Measurements from ENCODE around the gene NRROS. TPM values are rescaled to one million over a fixed set of nuclear protein-coding genes. Genes with fewer than 3 reads are reported as not detected.
"Not testable (repeated sequence)": the region's sequence is repeated elsewhere in the genome, so short reads cannot be mapped to it uniquely, and the experiment has no call there.

The NRROS gene
- 10.0 TPM for total RNA-seq

DNA sequence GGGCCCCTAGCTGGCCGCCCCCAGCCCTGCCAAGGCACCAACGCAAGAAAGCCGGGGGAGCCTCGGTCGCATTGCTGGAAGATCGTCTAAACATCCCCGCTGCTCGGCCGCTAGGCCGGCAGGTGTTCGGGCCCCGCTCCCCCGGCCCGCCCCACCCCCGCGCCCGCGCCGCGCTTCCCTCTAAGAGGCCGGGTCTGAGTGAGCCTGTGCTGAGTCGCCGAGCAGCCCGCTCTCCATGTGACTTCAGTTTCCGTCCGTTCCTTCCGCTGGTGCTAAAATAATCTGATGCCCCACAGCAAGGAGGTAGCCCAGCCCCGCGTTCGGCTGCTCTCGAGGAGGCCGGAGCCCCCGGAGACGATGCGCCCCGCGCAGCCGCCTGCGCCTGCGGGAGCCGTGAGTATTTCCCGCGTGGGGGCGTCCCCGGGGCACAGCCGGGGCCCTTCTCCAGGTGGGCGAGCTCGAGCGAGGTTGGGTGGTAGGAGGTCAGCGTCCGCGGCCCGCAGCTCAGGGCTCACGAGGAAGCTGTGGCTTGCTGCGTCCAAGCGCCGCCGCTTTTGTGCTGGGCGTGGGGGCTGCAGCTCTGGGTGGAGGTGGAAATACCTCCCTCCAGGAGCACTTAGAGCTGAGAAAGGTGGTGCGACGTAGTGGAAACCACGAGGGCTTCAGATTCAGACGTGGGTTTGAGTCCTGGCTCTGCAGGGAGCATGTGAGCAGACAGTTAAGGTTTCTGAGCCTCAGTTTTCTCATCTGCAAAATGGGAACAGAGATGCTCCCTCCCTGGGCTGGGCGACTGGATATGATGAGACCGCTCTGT, at the start of gene NRROS:
NRROS (plus strand) TSS at position 212 of the 814 bp plus-strand sequence. CDS start 14,846 bp downstream, outside the sequence.
- intact Hi-C loops (cut with DNase I): no loop called here
- ATAC-seq: peak; percentile 82

DNA sequence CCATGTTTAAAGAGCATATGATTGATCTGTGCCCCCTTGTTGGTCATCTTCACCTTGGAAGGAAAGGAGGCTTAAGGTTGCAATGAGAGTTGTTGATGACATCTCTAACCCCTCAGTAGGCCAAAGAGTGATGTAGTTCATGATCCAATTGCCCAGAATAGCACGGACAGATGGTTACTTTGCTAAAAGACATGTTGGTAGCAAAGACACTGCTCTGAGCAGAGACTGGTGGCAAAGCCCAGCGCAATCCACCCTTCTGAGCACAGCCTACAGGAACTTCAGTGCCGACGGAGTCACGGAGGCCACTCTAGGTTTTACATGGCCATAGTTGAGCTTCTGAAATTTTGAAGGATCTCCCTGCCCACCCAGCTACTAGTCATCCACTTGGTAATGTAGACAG, 49.2 kb upstream of the NRROS start:
- ATAC-seq: no peak
- DNase-seq (ENCODE audit: low spot score): no peak
- intact Hi-C loops (cut with DNase I): no loop called here

More for the DNA sequence above, at the start of gene NRROS:
- peak; percentile 79 for DNase-seq (ENCODE audit: low spot score)

DNA sequence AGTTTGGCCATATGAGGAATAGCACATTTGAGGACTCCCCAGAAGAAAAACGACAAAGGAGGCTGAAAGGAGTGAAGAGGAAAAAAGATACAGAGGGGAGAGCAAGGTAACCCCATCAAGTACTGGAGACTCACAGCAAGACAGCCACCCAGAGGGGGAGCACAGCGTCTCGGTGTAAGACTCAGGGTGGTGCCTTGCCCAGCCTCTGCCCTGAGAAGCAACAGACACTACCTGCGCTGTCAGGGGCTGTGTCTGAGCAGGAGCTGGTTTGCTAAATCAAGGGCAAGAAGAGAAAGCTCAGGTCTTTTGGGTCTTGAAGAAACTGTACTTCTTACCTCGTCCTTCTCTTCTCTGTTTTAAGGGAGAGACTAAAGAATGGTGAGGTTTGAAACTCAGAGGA, 43.1 kb upstream of the NRROS start:
- intact Hi-C loops (cut with DNase I): no loop called here
- ATAC-seq (no peak), DNase-seq (ENCODE audit: low spot score) (no peak)

DNA sequence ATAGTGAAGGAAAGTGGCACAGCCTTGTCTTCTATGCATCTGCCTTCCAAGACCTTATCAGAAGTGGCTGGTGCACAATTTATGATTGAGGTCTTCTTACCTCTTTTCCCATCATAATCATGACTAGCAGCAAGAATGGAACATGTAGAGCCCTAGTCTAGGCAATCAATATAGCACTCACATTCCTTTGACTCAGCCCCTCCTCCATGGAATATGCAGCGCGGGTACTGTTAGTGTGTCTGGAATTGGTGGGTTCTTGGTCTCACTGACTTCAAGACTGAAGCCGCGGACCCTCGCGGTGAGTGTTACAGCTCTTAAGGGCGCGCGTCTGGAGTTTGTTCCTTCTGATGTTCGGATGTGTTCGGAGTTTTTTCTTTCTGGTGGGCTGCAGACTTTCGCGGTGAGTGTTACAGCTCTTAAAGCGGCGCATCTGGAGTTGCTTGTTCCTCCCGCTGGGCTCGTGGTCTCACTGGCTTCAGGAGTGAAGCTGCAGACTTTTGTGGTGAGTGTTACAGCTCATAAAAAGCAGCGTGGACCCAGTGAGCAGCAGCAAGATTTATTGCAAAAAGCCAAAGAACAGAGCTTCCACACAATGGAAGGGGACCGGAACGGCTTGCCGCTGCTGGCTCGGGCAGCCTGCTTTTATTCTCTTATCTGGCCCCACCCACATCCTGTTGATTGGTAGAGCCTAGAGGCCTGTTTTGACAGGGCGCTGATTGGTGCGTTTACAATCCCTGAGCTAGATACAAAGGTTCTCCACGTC, 41.3 kb upstream of the NRROS start:
- intact Hi-C loops (cut with DNase I); ATAC-seq; DNase-seq (ENCODE audit: low spot score): not testable (repeated sequence)

DNA sequence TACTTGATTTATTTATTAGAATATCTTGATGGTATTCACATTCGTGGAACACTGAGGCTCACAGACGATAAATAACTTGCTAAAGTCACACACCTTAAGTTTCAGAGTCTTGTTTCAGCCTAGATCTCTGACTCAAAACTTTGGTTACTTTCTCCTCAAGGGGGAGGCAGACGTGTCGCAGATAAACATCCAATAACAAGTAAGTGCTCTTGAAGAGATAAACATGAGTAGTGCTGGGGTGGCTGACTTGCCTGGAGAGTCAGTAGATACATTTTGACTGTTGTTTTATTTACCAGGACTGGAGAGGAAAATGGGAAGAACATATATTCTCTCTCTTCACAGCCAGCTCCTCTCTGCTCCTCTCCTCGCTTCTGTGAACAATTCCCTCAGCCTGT, 39.8 kb upstream of the NRROS start:
- DNase-seq (ENCODE audit: low spot score): no peak

DNA sequence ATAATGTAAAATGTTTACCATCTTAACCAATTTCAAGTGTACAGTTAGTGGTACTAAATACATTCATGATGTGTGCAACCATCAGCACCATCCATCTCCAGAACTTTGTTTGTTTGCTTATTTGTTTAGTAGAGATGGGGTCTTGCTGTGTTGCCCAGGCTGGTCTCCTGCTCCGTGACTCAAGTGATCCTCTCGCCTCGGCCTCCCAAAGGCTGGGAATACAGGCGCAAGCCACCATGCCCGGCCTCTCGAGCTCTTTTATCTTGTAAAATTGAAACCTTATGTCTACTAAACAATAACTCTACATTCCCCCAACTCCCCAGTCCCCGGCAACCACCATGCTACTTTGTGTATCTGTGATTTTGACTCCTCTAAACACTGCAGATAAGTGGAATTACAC, 39.1 kb upstream of the NRROS start:
- DNase-seq (ENCODE audit: low spot score) (no peak), ATAC-seq (no peak)
- intact Hi-C loops (cut with DNase I): loop anchor here (10.0 kb wide), 1 partner anchor 84 kb away; no protein-coding TSS in a partner anchor

More for the DNA sequence above, 39.8 kb upstream of the NRROS start:
- intact Hi-C loops (cut with DNase I): loop anchor here (10.0 kb wide), 1 partner anchor 85 kb away; no protein-coding TSS in a partner anchor
- ATAC-seq: no peak

DNA sequence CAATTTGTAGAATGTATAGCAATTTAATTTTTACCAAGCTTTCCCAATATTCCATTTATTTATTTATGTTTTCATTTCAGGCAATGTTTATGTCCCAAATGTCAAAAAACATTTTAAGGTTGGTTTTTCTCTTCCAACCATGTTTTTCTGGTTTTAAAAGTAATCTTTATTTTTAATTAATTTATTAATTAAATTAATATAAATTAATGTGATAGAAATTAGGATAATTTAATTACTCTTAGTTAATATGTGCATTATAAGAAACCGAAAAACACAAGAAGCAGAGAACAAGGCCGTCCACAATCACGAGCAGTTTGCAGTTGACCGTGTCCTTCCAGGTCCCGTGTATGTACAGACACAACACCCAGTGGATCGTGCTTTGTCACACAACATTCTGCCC, 36.8 kb upstream of the NRROS start:
- intact Hi-C loops (cut with DNase I): loop anchor here (10.0 kb wide), 1 partner anchor 82 kb away; no protein-coding TSS in a partner anchor
- ATAC-seq (no peak), DNase-seq (ENCODE audit: low spot score) (no peak)

DNA sequence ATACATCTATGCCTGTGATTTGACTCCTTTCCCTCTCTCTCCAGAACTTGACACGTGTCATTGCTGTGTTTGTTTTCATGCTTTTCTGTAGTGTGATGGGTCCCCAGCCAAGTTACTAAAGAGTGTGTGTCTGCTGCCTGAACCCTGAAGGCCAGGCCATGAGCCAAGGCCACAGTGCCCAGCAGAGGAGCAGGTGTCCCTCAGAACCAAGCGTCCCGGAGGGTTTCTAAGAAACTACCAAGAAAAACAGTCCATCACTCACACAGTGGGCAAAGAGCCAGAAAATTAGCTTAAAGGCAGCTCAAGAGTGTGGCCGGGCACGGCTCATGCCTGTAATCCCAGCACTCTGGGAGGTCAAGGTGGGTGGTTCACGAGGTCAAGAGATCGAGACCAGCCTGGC, 35.8 kb upstream of the NRROS start:
- ATAC-seq (no peak), DNase-seq (ENCODE audit: low spot score) (no peak)
- intact Hi-C loops (cut with DNase I): loop anchor here (10.0 kb wide), 1 partner anchor 81 kb away; no protein-coding TSS in a partner anchor

DNA sequence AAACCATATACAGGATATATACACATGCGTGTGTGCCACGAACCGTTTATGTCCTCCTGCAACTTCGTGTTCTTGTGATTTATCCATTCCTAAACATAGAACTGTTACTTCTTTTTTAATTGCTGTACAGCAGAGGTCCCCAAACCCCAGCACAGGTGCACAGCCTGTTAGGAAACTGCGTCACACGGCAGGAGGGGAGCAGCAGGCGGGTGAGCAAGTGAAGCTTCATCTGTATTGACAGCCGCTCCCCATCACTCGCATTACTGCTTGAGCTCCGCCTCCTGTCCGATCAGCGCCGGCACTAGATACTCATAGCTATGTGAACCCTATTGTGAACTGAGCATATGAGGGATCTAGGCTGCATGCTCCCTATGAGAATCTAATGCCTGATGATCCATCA, 34.9 kb upstream of the NRROS start:
- DNase-seq (ENCODE audit: low spot score) (no peak), ATAC-seq (no peak)
- intact Hi-C loops (cut with DNase I): loop anchor here (10.0 kb wide), 1 partner anchor 80 kb away; no protein-coding TSS in a partner anchor

DNA sequence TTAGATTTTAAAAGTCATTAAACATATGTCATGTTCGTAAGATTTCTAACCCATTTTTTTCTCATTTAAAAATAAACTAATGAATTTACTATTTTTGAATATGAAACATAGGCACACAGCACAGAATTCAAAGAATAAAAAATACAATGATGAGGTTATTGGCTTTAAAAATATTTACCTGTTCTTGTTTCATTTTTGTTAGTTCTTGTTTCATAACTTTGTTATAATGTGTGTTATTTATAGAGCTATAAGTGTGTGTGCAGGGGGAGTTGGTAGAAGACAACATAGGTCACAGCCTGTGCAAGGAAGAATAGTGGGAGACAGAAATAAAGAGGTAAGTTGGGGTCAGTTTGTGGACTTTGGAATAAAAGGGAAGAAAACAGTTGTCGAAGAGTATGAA, 30.8 kb upstream of the NRROS start:
- DNase-seq (ENCODE audit: low spot score): no peak
- intact Hi-C loops (cut with DNase I): loop anchor here (10.0 kb wide), 1 partner anchor 76 kb away; no protein-coding TSS in a partner anchor
- no peak for ATAC-seq

DNA sequence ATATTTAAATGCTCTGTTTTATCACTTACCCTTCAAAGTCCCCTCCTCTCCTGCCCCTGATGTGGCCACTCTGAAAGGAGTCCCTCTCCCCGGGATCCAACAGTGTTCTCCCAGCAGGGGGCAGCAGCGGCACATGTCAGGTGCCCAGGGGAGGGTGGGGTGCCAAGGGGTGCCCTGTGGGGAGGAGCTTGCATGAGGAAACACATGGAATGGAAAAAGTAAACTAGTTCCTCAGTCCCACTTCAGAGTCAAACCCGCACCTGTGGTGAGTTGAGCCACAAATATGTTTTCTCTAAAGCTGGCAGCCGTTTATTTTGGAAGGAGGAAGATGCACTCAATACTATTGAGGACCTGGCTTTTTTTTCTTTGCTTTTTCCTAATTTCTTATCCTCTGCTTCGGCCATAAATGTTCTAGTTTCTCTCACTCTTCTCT, 30.1 kb upstream of the NRROS start:
- ATAC-seq: peak; percentile 98
- intact Hi-C loops (cut with DNase I): loop anchor here (10.0 kb wide), 1 partner anchor 75 kb away; no protein-coding TSS in a partner anchor
- peak; percentile 92 for DNase-seq (ENCODE audit: low spot score)

DNA sequence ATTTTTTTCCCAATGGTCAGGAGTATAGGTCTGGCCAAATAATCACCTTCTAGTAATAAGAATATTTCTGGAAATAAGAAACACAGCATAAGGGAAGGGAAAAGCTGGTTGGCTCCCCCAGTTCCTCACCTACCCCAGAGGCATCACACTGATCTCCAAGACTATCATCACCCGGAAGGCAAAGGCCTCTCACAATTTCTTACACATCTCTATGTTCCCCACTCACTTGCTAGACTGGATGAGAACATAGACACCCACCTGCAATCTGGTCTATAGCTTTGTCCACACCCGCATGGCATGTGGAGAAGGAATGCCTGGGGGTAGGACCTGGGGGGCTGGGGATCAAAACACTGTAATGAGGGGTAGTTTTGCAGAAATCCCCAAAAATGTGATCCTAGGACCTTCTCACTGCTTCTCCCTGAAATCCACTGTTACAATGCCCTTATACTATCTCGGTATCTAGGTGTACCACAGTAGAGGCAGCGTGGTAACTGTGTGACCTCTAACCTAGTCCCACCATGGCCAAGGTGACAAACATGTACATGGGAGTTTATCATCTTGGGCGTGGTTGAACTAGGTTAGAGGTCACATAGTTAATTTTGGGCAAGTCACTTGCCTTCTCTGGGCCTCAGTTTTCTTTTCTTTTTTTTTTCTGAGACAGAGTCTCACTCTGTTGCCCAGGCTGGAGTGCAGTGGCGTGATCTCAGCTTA, 29.5 kb upstream of the NRROS start:
- ATAC-seq: peak; percentile 11
- DNase-seq (ENCODE audit: low spot score): no peak
- intact Hi-C loops (cut with DNase I): loop anchor here (10.0 kb wide), 1 partner anchor 75 kb away; no protein-coding TSS in a partner anchor

DNA sequence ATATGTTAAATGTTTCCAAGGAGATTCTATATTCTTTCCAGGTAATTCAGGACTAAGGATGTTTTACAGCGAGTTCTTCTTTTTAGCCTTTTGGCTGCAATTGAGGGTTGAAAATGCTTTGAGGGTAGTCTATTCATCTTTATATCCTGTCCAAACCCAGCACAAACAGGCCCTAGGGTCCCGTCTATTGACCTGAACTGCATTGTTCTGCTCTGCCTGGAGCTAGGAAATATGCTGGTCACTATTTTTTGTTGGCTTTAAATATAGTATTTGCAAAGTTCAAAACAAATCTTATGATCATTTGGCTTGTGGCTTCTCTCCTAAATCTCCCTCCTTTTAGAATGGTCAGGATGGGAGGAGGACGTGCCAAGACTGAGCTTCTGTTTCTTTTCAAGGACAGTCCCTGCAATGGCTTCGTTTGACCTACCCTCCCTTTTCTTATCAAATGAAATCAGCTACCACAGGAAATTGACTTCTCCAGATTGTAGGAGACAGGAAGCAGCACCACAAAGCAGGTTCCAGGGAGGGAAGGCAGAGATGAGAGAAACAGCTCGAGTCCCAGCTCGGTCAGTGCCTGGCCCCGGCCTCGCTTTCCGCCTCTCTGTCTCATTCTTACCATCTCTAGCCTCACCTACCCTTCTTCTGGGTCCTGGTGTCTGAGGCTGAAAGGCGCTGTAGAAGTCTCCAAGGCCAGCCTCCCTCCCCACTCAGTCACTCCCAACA, 27.6 kb upstream of the NRROS start:
- intact Hi-C loops (cut with DNase I): no loop called here
- ATAC-seq (no peak), DNase-seq (ENCODE audit: low spot score) (no peak)

DNA sequence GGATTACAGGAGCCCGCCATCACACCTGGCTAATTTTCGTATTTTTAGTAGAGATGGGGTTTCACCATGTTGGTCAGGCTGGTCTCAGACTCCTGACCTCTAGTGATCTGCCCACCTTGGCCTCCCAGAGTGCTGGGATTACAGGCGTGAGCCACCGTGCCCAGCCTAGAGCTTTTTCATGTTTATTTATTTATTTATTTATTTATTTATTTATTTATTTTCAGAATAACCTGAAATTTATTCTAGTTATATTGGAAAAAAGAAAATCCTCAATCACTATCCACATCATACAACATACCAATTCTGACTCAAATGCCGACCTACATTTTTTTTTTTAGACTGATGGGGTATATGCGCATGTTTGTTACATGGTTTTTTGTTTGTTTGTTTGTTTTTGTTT, 24.3 kb upstream of the NRROS start:
- intact Hi-C loops (cut with DNase I); ATAC-seq: not testable (repeated sequence)

DNA sequence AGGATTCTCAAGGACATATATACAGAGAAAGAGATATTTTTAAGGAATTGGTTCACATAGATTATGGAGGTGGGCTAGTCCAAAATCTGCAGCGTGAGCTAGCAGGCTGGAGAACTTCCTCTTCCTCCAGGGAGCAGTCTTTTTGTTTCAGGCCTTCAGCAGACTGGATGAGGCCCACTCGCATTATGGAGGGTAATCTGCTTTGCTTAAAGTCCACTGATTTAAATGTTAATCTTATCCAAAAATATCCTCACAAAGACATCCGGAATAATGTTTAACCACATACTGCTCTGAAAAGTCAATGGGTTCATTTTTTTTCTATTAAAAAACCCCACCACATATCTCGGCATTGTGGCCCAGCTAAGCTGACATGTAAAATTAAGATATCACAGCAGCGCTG, 22.2 kb upstream of the NRROS start:
- DNase-seq (ENCODE audit: low spot score): no peak
- no peak for ATAC-seq
- intact Hi-C loops (cut with DNase I): no loop called here

More for the DNA sequence above, 24.3 kb upstream of the NRROS start:
- not testable (repeated sequence) for DNase-seq (ENCODE audit: low spot score)

DNA sequence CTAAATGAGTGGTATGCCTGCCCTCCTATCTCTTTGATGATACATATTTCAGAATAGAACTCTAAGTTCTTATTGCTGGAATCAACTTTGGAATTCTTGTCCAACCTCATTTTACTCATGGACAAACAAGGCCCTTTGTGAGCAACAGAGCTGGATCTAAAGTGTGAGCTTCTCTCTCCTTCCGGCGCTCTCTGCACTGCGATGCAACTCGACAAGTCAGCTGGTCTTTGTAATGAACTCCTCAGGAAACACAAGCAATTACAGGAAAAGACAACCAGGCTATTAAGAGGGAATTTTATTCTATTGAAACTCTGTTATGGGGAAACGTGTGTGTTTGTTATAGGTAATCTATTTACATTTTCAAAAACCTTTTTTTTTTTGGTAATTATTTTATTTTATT, 20.3 kb upstream of the NRROS start:
- ATAC-seq: peak; percentile 53
- intact Hi-C loops (cut with DNase I): no loop called here
- DNase-seq (ENCODE audit: low spot score): no peak

DNA sequence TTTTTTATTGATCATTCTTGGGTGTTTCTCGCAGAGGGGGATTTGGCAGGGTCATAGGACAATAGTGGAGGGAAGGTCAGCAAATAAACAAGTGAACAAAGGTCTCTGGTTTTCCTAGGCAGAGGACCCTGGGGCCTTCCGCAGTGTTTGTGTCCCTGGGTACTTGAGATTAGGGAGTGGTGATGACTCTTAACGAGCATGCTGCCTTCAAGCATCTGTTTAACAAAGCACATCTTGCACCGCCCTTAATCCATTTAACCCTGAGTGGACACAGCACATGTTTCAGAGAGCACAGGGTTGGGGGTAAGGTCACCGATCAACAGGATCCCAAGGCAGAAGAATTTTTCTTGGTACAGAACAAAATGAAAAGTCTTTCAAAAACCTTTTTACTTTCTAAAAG, 19.9 kb upstream of the NRROS start:
- intact Hi-C loops (cut with DNase I); DNase-seq (ENCODE audit: low spot score); ATAC-seq: not testable (repeated sequence)

DNA sequence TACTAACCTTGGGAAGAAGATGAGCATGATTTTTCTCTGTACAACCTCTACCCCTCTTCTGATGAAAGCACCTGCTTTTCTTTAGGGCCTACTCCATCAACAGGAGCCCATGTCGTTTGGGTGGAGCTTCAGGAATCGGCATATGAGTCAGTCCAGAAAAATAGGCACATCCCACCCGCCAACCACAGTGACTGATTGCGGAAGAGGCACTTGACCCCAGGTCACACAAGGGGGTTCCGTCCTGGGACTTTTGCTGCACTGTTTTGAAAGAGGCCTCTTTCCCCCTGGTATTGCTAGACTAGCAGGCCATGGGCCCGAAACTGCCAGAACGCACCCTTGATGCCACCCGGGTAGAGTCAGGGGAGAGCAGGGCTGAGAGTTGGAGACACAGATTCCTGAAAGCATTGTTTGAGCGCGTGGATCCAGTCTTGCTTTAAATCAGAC, 19.3 kb upstream of the NRROS start:
- intact Hi-C loops (cut with DNase I): no loop called here
- ATAC-seq: no peak
- no peak for DNase-seq (ENCODE audit: low spot score)
